Esophagus muscularis mucosa (tissue), 4 donors: ENCODE measurements around the gene OAF.

Experiments used
- EP300 ChIP-seq: sonication (generic); formaldehyde crosslinking; IDR thresholded peaks from one replicate; pipeline ENCODE4 v1.6.1; 2017; ENCODE audit warnings: antibody characterized with exemption
- POLR2A ChIP-seq: fragments of 450-650 bp; IDR thresholded peaks from one replicate; pipeline ENCODE4 v1.6.1; 2017; ENCODE audit warnings: antibody characterized with exemption, moderate library complexity, mild to moderate bottlenecking, low read depth
- POLR2AphosphoS5 ChIP-seq, 2 donors: sonication (generic); formaldehyde crosslinking; IDR thresholded peaks; one replicate each; pipeline ENCODE4 v1.6.1; 2017; ENCODE audit warnings: antibody characterized with exemption in 2 of 2
- TF ChIP-seq, protein P1 (sequence below), 3 experiments: fragments of 200-600 bp in 2 of 3; fragments of 450-650 bp in 1 of 3; sonication (generic) in 2 of 3; IDR thresholded peaks; one replicate each; pipeline ENCODE4 v1.5.1; 2017 to 2019; ENCODE audit warnings: antibody characterized with exemption in 3 of 3, mild to moderate bottlenecking in 2 of 3, moderate library complexity in 1 of 3

DNA sequence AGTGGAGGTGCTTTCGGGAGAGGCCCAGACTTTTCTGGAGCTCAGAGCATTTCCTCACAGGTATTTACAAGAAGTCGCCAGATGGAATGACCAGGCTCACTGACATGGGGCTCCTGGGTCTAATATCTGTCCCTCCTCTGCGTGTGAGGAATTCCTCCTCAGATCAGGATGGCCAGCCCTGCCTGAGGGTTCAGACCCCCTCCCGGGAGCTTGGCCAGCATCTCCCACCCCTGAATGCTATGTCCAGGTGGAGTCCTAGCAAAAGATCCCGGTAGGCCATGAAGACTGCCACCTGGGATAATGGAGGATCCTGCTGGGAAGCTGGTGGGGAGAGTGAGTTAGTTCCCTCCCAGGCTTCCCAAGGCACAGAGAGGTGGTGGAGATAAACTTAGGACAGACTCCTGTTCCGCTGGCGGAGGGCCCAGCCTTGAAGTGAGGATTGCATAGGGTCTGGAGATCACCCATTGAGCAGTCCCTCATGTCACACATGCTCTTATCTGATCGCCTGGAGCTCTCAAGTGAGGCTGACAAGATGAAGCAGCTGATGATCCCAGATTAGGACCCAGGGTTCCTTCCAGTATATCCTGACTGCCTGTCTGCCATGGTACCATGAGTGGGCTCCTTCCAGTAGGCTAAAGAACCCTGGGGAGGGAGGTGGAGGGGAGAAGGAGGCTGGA is 5.7 kb downstream of the OAF start:
- TF ChIP-seq, protein P1, sequence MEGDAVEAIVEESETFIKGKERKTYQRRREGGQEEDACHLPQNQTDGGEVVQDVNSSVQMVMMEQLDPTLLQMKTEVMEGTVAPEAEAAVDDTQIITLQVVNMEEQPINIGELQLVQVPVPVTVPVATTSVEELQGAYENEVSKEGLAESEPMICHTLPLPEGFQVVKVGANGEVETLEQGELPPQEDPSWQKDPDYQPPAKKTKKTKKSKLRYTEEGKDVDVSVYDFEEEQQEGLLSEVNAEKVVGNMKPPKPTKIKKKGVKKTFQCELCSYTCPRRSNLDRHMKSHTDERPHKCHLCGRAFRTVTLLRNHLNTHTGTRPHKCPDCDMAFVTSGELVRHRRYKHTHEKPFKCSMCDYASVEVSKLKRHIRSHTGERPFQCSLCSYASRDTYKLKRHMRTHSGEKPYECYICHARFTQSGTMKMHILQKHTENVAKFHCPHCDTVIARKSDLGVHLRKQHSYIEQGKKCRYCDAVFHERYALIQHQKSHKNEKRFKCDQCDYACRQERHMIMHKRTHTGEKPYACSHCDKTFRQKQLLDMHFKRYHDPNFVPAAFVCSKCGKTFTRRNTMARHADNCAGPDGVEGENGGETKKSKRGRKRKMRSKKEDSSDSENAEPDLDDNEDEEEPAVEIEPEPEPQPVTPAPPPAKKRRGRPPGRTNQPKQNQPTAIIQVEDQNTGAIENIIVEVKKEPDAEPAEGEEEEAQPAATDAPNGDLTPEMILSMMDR (IDR thresholded peaks at IDR 0.05), result no peak
- TF ChIP-seq POLR2A (no peak), POLR2AphosphoS5 (IDR thresholded peaks at IDR 0.05) (no peak), EP300 (no peak)
